Stimulated activated memory B cell treated with anti-CD40 and anti-IgM and Interleukin-4, amounts not matched to agents 10 μg/mL and 1 μg/mL and 100 μg/mL, for 72 hours (primary cell): ENCODE measurements around the gene ZNF827.
A peak's percentile ranks its signal among the peaks of the same experiment; 100 is the strongest.

ENCODE experiments used
- ATAC-seq: fragments of 150-1000 bp; cut with Tn5 transposase; 2 replicates; pipeline ENCODE4 v1.10.0; 2021
- H3K27ac Mint-ChIP-seq: one replicate; pipeline ENCODE4 v1.8.0; 2022; ENCODE audit warnings: mild to moderate bottlenecking, mixed read lengths
- H3K27me3 Mint-ChIP-seq: one replicate; pipeline ENCODE4 v1.8.0; 2022; ENCODE audit warnings: mixed read lengths
- H3K36me3 Mint-ChIP-seq: one replicate; pipeline ENCODE4 v1.8.0; 2022; ENCODE audit warnings: mixed read lengths
- H3K4me1 Mint-ChIP-seq: one replicate; pipeline ENCODE4 v1.8.0; 2022; ENCODE audit warnings: mixed read lengths
- H3K4me3 Mint-ChIP-seq: one replicate; pipeline ENCODE4 v1.8.0; 2022; ENCODE audit warnings: mild to moderate bottlenecking, moderate library complexity, mixed read lengths
- H3K9me3 Mint-ChIP-seq: one replicate; pipeline ENCODE4 v1.8.0; 2022; ENCODE audit warnings: mixed read lengths

The ZNF827 gene

DNA sequence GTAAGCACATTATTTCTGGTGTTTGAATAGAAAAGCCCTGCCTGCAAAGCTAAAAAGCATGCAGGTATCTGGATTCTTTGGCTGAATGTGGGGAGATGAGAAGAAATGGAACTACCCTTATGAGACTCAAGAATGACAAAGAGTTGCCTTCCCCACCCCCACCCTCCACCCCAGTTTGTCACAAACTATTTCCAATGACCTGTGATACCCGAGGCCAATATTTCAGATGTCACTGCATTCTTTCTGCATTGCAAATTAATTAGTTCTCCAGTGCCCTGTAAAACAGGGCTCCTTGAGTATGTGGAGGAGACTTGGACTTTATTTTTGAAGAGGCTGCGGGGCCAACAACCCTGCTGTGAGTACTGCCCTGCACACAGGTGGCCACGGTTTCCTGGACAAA is 116.4 kb downstream of the ZNF827 start:
- ATAC-seq, result no peak
- Mint-ChIP-seq H3K27me3 (no peaks in the 10 kb centered on the region), H3K4me3 (no peak overlapping the region), H3K9me3 (no peaks in the 10 kb centered on the region), H3K27ac (no peak overlapping the region), H3K4me1 (peaks cover 20% of the 10 kb centered on the region), H3K36me3 (peaks cover 68% of the 10 kb centered on the region)

GRCh38 chr4:145821766-145822165 is 116.9 kb downstream of the ZNF827 start:
- Mint-ChIP-seq H3K4me3 (no peak overlapping the region), H3K9me3 (no peaks in the 10 kb centered on the region), H3K4me1 (peaks cover 20% of the 10 kb centered on the region), H3K36me3 (peaks cover 72% of the 10 kb centered on the region), H3K27me3 (no peaks in the 10 kb centered on the region), H3K27ac (no peak overlapping the region)
- no peak for ATAC-seq

- Mint-ChIP-seq H3K27ac (no peak overlapping the region), H3K4me1 (peaks cover 21% of the 10 kb centered on the region), H3K36me3 (peaks cover 79% of the 10 kb centered on the region), H3K27me3 (no peaks in the 10 kb centered on the region), H3K4me3 (no peak overlapping the region), H3K9me3 (no peaks in the 10 kb centered on the region)
- no peak for ATAC-seq
Measured at GRCh38 chr4:145820407-145820806, 118.2 kb downstream of the ZNF827 start.

- H3K27ac Mint-ChIP-seq, result no peak overlapping the region
- H3K4me3 Mint-ChIP-seq, result no peak overlapping the region
- H3K27me3 Mint-ChIP-seq, result no peaks in the 10 kb centered on the region
- no peak for ATAC-seq
- H3K36me3 Mint-ChIP-seq, result peaks cover 79% of the 10 kb centered on the region
- H3K4me1 Mint-ChIP-seq, result peaks cover 23% of the 10 kb centered on the region
- H3K9me3 Mint-ChIP-seq, result no peaks in the 10 kb centered on the region
Measured at GRCh38 chr4:145819853-145820181, 118.8 kb downstream of the ZNF827 start.

GRCh38 chr4:145819101-145819852 is 119.3 kb downstream of the ZNF827 start:
- Mint-ChIP-seq H3K4me1 (peaks cover 18% of the 10 kb centered on the region), H3K4me3 (no peak overlapping the region), H3K9me3 (no peaks in the 10 kb centered on the region), H3K27ac (no peak overlapping the region), H3K36me3 (peaks cover 79% of the 10 kb centered on the region), H3K27me3 (no peaks in the 10 kb centered on the region)
- ATAC-seq, result no peak

DNA sequence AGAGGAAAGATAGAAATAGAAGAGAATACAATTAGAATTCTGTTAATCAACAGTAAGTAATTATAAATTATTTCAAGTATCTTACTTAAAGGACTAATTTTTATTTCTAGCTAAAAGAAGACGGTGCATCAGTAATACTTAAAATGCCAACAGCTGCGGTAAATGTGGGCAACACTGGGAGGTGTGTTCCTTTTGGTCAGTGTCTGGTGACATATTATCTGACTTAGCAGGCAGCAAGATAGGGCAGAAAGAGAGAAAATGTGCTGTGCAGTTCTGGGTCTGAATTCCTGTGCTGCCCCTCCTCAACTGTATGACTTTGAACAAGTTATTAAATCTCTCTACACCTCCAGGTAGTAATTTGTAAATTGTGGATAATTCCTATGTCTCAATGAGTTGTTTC is 120.6 kb downstream of the ZNF827 start:
- Mint-ChIP-seq H3K4me1 (peaks cover 10% of the 10 kb centered on the region), H3K27ac (no peak overlapping the region), H3K36me3 (peaks cover 83% of the 10 kb centered on the region), H3K27me3 (no peaks in the 10 kb centered on the region), H3K4me3 (no peak overlapping the region), H3K9me3 (no peaks in the 10 kb centered on the region)
- ATAC-seq, result no peak

- no peak overlapping the region for H3K4me3 Mint-ChIP-seq
- peaks cover 94% of the 10 kb centered on the region for H3K36me3 Mint-ChIP-seq
- H3K27ac Mint-ChIP-seq, result no peak overlapping the region
- no peaks in the 10 kb centered on the region for H3K27me3 Mint-ChIP-seq
- no peaks in the 10 kb centered on the region for H3K9me3 Mint-ChIP-seq
- no peak for ATAC-seq
- H3K4me1 Mint-ChIP-seq, result peaks cover 10% of the 10 kb centered on the region
Measured at GRCh38 chr4:145816091-145816490, 122.5 kb downstream of the ZNF827 start.

- Mint-ChIP-seq H3K4me1 (peaks cover 8% of the 10 kb centered on the region), H3K27ac (no peak overlapping the region), H3K4me3 (no peak overlapping the region), H3K9me3 (no peaks in the 10 kb centered on the region), H3K27me3 (no peaks in the 10 kb centered on the region), H3K36me3 (peaks cover 96% of the 10 kb centered on the region)
- no peak for ATAC-seq
Measured at GRCh38 chr4:145815626-145816025, 123.0 kb downstream of the ZNF827 start.

DNA sequence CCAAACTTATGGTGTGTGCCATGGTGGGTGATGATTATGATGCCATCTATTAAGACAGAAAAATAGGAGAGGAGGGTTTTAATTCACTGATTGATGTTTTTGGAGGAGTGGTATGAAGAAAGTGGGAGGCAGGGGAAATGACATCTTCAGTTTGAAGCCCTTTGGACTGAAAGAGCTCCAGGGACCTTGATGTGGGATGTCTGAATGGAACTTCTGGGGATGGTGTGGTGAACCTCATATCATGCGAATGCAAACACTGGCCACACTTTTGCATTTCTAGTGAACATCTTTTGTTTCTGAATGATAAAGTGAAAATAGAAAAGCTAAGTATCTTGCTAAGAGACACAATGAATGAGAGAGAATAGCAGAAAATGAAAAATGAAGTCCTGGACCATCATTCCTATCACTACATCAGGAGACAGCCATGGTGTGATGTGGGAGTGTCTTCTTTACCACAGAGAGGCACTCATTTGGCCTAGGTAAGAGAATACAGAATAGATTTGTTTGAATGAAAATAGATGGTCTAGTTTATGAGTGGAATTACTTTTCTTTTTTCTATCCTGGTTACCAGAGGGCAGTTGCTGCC is 123.5 kb downstream of the ZNF827 start:
- peaks cover 3% of the 10 kb centered on the region for H3K9me3 Mint-ChIP-seq
- H3K4me3 Mint-ChIP-seq, result no peak overlapping the region
- no peak overlapping the region for H3K27ac Mint-ChIP-seq
- no peak for ATAC-seq
- H3K4me1 Mint-ChIP-seq, result peaks cover 6% of the 10 kb centered on the region
- no peaks in the 10 kb centered on the region for H3K27me3 Mint-ChIP-seq
- H3K36me3 Mint-ChIP-seq, result peaks cover 96% of the 10 kb centered on the region

GRCh38 chr4:145814246-145814645 is 124.4 kb downstream of the ZNF827 start:
- H3K36me3 Mint-ChIP-seq, result peaks cover 95% of the 10 kb centered on the region
- ATAC-seq, result no peak
- no peak overlapping the region for H3K27ac Mint-ChIP-seq
- peaks cover 7% of the 10 kb centered on the region for H3K9me3 Mint-ChIP-seq
- H3K4me3 Mint-ChIP-seq, result no peak overlapping the region
- no peaks in the 10 kb centered on the region for H3K27me3 Mint-ChIP-seq
- H3K4me1 Mint-ChIP-seq, result peaks cover 6% of the 10 kb centered on the region

DNA sequence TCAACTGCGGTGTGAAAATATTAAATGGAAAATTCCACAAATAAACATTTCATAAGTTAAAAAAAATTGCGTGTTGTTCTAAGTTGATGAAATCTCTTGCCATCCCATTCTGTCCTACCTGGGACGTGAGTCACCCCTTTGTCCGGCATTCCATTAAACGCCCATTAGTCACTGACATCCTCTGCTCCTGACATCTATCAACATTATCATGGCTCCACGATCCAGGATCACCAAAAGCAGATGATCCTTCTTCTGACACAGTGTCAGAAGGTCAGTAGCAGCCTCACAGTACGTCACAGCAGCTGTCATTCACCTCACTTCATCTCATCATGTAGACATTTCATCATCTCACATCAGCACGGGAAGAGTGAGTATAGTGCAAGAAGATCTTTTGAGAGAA is 125.7 kb downstream of the ZNF827 start:
- peaks cover 7% of the 10 kb centered on the region for H3K9me3 Mint-ChIP-seq
- no peak overlapping the region for H3K27ac Mint-ChIP-seq

DNA sequence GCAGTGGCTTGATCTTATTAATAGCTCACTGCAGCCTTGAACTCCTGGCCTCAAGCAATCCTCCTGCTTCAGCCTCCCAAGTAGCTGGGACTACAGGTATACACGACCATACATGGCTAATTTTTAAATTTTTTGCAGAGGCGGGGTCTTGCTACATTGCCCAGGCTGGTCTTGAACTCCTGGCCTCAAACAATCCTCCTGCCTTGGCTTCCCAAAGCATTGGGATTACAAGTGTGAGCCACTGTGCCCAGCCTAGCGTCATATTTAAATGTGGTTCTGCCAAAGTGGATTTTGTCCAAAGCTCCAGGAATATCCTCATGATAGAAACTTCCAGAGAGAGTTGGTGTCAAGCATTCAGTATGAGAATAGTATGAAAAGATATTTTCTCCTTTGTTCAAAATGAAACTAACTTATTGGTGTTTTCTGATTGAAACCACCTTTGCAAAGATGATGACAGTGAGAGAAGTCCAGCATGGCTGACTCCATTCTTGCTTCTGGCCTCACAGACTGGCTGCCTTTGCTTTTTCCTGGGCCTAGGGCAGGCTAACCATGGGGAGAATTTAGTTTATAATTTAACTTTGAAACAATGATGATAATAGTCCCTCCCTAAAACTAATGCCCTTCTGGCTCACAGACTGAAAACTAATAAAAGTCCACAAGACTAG is 129.6 kb downstream of the ZNF827 start:
- peaks cover 56% of the 10 kb centered on the region for H3K36me3 Mint-ChIP-seq

More for the DNA sequence above, 125.7 kb downstream of the ZNF827 start:
- H3K27me3 Mint-ChIP-seq, result no peaks in the 10 kb centered on the region
- H3K4me3 Mint-ChIP-seq, result no peak overlapping the region
- no peak for ATAC-seq
- H3K4me1 Mint-ChIP-seq, result peaks cover 17% of the 10 kb centered on the region
- H3K36me3 Mint-ChIP-seq, result peaks cover 82% of the 10 kb centered on the region

DNA sequence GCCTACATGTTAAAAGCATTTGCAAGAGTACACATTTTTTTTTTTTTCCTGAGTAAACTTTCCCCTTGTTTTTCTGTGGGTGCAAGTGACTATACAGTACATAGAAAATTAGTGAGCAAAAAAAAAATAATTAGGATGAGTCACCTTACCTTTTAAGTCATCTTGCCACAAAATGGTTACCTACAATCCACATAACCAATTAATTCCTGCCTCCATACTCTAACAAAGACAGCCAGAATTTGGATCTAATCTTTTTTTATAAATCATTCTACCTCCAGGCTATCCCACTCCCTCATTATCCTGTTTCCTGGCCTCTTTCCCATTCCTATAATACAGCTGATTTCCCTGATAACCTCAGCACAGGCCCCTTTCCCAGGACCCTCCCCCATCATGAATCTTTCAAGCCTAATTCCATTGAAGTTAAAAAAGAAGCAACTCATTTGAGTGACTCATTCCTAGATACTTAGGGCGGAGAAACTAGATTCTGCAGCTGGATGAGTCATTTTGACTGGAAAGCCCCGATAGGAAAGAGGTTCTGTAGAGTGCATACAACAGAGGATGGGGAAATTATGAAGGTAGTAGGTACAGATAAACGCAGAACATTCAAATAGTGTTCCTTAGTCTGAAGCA is 130.5 kb downstream of the ZNF827 start:
- H3K27ac Mint-ChIP-seq, result peak overlapping the region; percentile 89
- peaks cover 12% of the 10 kb centered on the region for H3K4me1 Mint-ChIP-seq
- peaks cover 49% of the 10 kb centered on the region for H3K36me3 Mint-ChIP-seq
- peaks cover 7% of the 10 kb centered on the region for H3K9me3 Mint-ChIP-seq
- no peaks in the 10 kb centered on the region for H3K27me3 Mint-ChIP-seq
- ATAC-seq, result peak; percentile 90
- peak overlapping the region; percentile 55 for H3K4me3 Mint-ChIP-seq

More for the DNA sequence above, 129.6 kb downstream of the ZNF827 start:
- Mint-ChIP-seq H3K4me1 (peaks cover 12% of the 10 kb centered on the region), H3K9me3 (peaks cover 7% of the 10 kb centered on the region), H3K27ac (peak overlapping the region; percentile 89), H3K4me3 (no peak overlapping the region), H3K27me3 (no peaks in the 10 kb centered on the region)
- ATAC-seq, result no peak

- no peaks in the 10 kb centered on the region for H3K27me3 Mint-ChIP-seq
- H3K36me3 Mint-ChIP-seq, result peaks cover 30% of the 10 kb centered on the region
- H3K27ac Mint-ChIP-seq, result no peak overlapping the region
- peaks cover 6% of the 10 kb centered on the region for H3K9me3 Mint-ChIP-seq
- no peak overlapping the region for H3K4me3 Mint-ChIP-seq
- H3K4me1 Mint-ChIP-seq, result peaks cover 12% of the 10 kb centered on the region
- ATAC-seq, result no peak
Measured at GRCh38 chr4:145805490-145805889, 133.1 kb downstream of the ZNF827 start.

GRCh38 chr4:145804116-145804515 is 134.5 kb downstream of the ZNF827 start:
- Mint-ChIP-seq H3K9me3 (no peaks in the 10 kb centered on the region), H3K36me3 (peaks cover 24% of the 10 kb centered on the region), H3K27ac (no peak overlapping the region), H3K4me3 (no peak overlapping the region), H3K27me3 (no peaks in the 10 kb centered on the region), H3K4me1 (peaks cover 12% of the 10 kb centered on the region)
- no peak for ATAC-seq
